Adrenal gland (tissue), 12 donors: ENCODE data around the gene PPP1R37. TPM values are rescaled to one million over a fixed set of nuclear protein-coding genes. Genes with fewer than 3 reads are reported as not detected.

Experiments used
- DNase-seq, 7 donors: peaks; one replicate each; pipeline ENCODE4 v3.0.0-alpha.2; 2019 to 2020
- H3K27ac ChIP-seq, 5 donors: fragments of 200-600 bp; sonication (generic) in 4 of 5; 1 replicate in 3 of 5; 2 replicates in 2 of 5; pipeline versions ENCODE4 v1.5.1 to v1.8.0; 2016 to 2020; ENCODE audit warnings: mild to moderate bottlenecking in 1 of 5
- H3K27me3 ChIP-seq: fragments of 200-600 bp; 2 replicates; pipeline ENCODE4 v1.8.0; 2021
- H3K36me3 ChIP-seq, 2 donors: fragments of 200-600 bp; replicated peaks in 1 of 2; 1 replicate in 1 of 2; 2 replicates in 1 of 2; pipeline versions ENCODE4 v1.5.1 to v1.8.0; 2018 to 2022
- H3K4me1 ChIP-seq, 2 donors: fragments of 200-600 bp; replicated peaks in 1 of 2; 1 replicate in 1 of 2; 2 replicates in 1 of 2; pipeline versions ENCODE4 v1.5.1 to v1.8.0; 2018 to 2021
- H3K4me3 ChIP-seq, 4 donors: fragments of 200-600 bp; sonication (generic) in 3 of 4; one replicate each; pipeline ENCODE4 v1.5.1; 2016 to 2018
- H3K9me3 ChIP-seq, 3 donors: fragments of 200-600 bp; sonication (generic) in 1 of 3; replicated peaks in 1 of 3; 1 replicate in 2 of 3; 2 replicates in 1 of 3; pipeline versions ENCODE4 v1.5.1 to v1.8.0; 2016 to 2021
- POLR2A ChIP-seq, 2 donors: fragments of 450-650 bp; IDR thresholded peaks; one replicate each; pipeline ENCODE4 v1.6.1; 2017; ENCODE audit warnings: antibody characterized with exemption in 2 of 2, mild to moderate bottlenecking in 2 of 2, moderate library complexity in 1 of 2
- WGBS, 4 donors: extraction: QIAGEN DNeasy Blood & Tissue Kit in 2 of 4; methylation state at CpG; one replicate each; pipeline versions ENCODE4 v1.1.5 to v1.1.7; 2013 to 2017; 5-methylcytosine and 5-hydroxymethylcytosine counted together
- intact Hi-C, 2 donors: fragments of 100-400 bp; cut with DNase I; formaldehyde crosslinking; loops; one replicate each; pipeline versions ENCODE4 v1.14.1 to v1.15.0; 2022 to 2023
- polyA plus RNA-seq, 3 donors: library from polyadenylated mRNA; stranded (reverse); fragments of 200-250 nt in 2 of 3; fragments of 350-450 nt in 1 of 3; fragmentation: Illumina TruSeq in 1 of 3; extraction: RNeasy Lipid Tissue Mini Kit (QIAGEN cat#74804) in 1 of 3; gene quantifications; one replicate each; pipeline ENCODE4 v1.2.3, GENCODE V29; 2013 to 2014
- total RNA-seq, 9 donors: library from RNA; depleted of rRNA in 4 of 9; stranded (reverse); fragments of >200 nt in 4 of 9; fragments of 120-200 nt in 1 of 9; fragmentation: NEBNext Ultra II Directional in 1 of 9; extraction: Animal tissue kit (Norgen Biotek cat#: 25700) in 1 of 9; gene quantifications; one replicate each; pipeline versions ENCODE4 v1.1.0 to v1.2.4, GENCODE V29; 2013 to 2023
- TF ChIP-seq, protein P1 (sequence below), 6 experiments: fragments of 450-650 bp in 4 of 6; fragments of 200-600 bp in 2 of 6; sonication (generic) in 1 of 6; IDR thresholded peaks; 1 replicate in 5 of 6; 2 replicates in 1 of 6; pipeline versions ENCODE4 v1.5.1 to v1.8.0; 2016 to 2021; ENCODE audit warnings: antibody characterized with exemption in 6 of 6, mild to moderate bottlenecking in 2 of 6, moderate library complexity in 1 of 6
- donor health status: healthy with polysubstance abuse.
- donor health status: Bipolar disorder and iron deficiency.
- donor health status: DM: yes; HTN: yes; CAD: no.
- donor health status: DM: no; HTN: no; CAD: no.
- donor health status: DM: no; HTN: no; CAD: no.
- donor health status: DM: yes; HTN: yes; CAD: no.

The PPP1R37 gene
- total and polyA plus RNA-seq, 12 donors = 16.4 to 244 (median 51.8) TPM

GRCh38 chr19:45114116-45114515 lies 21.1 kb downstream of the PPP1R37 start:
- intact Hi-C loops = no loop called here
- WGBS, 4 donors = 78 to 93% (median 81%) methylated on average over 4 of the region's 4 CpGs
- H3K27me3 ChIP-seq = no peaks in the 10 kb centered on the region
- H3K9me3 ChIP-seq = no peaks in the 10 kb centered on the region
- H3K36me3 ChIP-seq = no peaks in the 10 kb centered on the region
- no peak overlapping the region for H3K4me3 ChIP-seq
- TF ChIP-seq POLR2A (IDR thresholded peaks at IDR 0.05) = no peak
- TF ChIP-seq, protein P1, sequence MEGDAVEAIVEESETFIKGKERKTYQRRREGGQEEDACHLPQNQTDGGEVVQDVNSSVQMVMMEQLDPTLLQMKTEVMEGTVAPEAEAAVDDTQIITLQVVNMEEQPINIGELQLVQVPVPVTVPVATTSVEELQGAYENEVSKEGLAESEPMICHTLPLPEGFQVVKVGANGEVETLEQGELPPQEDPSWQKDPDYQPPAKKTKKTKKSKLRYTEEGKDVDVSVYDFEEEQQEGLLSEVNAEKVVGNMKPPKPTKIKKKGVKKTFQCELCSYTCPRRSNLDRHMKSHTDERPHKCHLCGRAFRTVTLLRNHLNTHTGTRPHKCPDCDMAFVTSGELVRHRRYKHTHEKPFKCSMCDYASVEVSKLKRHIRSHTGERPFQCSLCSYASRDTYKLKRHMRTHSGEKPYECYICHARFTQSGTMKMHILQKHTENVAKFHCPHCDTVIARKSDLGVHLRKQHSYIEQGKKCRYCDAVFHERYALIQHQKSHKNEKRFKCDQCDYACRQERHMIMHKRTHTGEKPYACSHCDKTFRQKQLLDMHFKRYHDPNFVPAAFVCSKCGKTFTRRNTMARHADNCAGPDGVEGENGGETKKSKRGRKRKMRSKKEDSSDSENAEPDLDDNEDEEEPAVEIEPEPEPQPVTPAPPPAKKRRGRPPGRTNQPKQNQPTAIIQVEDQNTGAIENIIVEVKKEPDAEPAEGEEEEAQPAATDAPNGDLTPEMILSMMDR (IDR thresholded peaks at IDR 0.05) = no peak
- no peak overlapping the region for H3K27ac ChIP-seq
- peaks cover 18 to 39% of the 10 kb centered on the region in 2 donors for H3K4me1 ChIP-seq
- no peak for DNase-seq

- WGBS, 4 donors = 85 to 91% (median 87%) methylated on average over 14 to 21 of the region's 21 CpGs
- intact Hi-C loops = no loop called here
- no peaks in the 10 kb centered on the region for H3K36me3 ChIP-seq
- no peaks in the 10 kb centered on the region for H3K27me3 ChIP-seq
- H3K4me1 ChIP-seq = peaks cover 24 to 38% of the 10 kb centered on the region in 2 donors
- no peak for TF ChIP-seq POLR2A (IDR thresholded peaks at IDR 0.05)
- TF ChIP-seq, protein P1 (IDR thresholded peaks at IDR 0.05) = no peak
- DNase-seq = no peak
- H3K9me3 ChIP-seq = no peaks in the 10 kb centered on the region
- H3K4me3 ChIP-seq = no peak overlapping the region
- H3K27ac ChIP-seq = peak overlapping the region in 2 of 5 donors; percentile 11 to 51
Measured at GRCh38 chr19:45115809-45116615, 23.0 kb downstream of the PPP1R37 start.

- intact Hi-C loops = no loop called here
- Histone ChIP-seq H3K4me3 (no peak overlapping the region), H3K36me3 (no peaks in the 10 kb centered on the region), H3K27me3 (no peaks in the 10 kb centered on the region), H3K9me3 (no peaks in the 10 kb centered on the region), H3K27ac (peak overlapping the region; percentile 3 to 92 (median 89)), H3K4me1 (peaks cover 24 to 42% of the 10 kb centered on the region in 2 donors)
- 51 to 65% (median 62%) methylated on average over 9 to 16 of the region's 16 CpGs for WGBS, 4 donors
- DNase-seq = no peak
- TF ChIP-seq POLR2A (IDR thresholded peaks at IDR 0.05) = no peak
- TF ChIP-seq, protein P1 (IDR thresholded peaks at IDR 0.05) = no peak
Measured at GRCh38 chr19:45117167-45117594, 24.2 kb downstream of the PPP1R37 start.

DNA sequence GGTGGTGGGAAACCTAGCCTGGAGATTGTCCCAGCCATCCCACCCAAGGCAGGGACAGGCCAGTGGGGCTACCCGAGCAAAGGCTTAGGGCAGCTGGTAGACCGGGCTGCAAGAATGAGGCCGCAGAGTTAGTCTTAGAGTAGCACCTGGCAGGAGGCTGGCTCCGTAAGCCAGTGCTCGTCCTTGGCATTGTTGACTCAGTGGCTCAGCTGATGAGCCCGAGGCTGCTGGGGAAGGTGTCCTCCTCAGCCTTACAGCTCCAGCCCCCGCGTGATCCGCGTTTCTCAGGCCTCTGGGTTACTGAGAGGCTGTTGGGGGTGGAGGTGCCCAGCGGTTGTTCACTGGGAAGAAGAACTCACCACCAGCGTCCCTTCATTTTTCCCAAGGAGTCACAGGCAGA lies 24.7 kb downstream of the PPP1R37 start:
- TF ChIP-seq, protein P1 (IDR thresholded peaks at IDR 0.05) = no peak
- peak in 1 of 2 donors; percentile 74 for TF ChIP-seq POLR2A (IDR thresholded peaks at IDR 0.05)
- Histone ChIP-seq H3K9me3 (no peaks in the 10 kb centered on the region), H3K27ac (peak overlapping the region; percentile 3 to 92 (median 89)), H3K4me3 (no peak overlapping the region), H3K4me1 (peaks cover 24 to 46% of the 10 kb centered on the region in 2 donors), H3K36me3 (no peaks in the 10 kb centered on the region), H3K27me3 (no peaks in the 10 kb centered on the region)
- intact Hi-C loops = no loop called here
- DNase-seq = peak; percentile 75 to 95 (median 81)
- WGBS, 4 donors = 12 to 47% (median 39%) methylated on average over 8 to 12 of the region's 12 CpGs
